ENCODE data around the gene MLLT1. TPM values are rescaled to one million over a fixed set of nuclear protein-coding genes. Genes with fewer than 3 reads are reported as not detected.

Gene MLLT1
- total RNA-seq, 1 experiment from 2014 or later, result 55.0 TPM

- H3K79me2 ChIP-seq (ENCODE audit: insufficient read depth, low read length), result peaks cover 89% of the 10 kb centered on the region
- no peak overlapping the region for H2AFZ ChIP-seq (ENCODE audit: low read depth, low read length, poor library complexity, severe bottlenecking)
- POLR2A ChIA-PET, result no interaction called here
- H3K9me2 ChIP-seq (ENCODE audit: insufficient read depth), result no peaks in the 10 kb centered on the region
- H4K20me1 ChIP-seq (ENCODE audit: insufficient read depth), result no peaks in the 10 kb centered on the region; the same call in 1 of the 2 replicates
- peaks cover 0 to 16% of the 10 kb centered on the region in 2 experiments; a peak in 1 of 4 replicates for H3K36me3 ChIP-seq (ENCODE audit: control insufficient read depth in 1 of 2, insufficient read depth in 2 of 2, low read length in 2 of 2)
- CTCF ChIA-PET, result no interaction called here
- RAD21 ChIA-PET (ENCODE audit: low non-redundant PET in 1 of 2, low total read pairs in 2 of 2, uncharacterized antibody in 2 of 2, unreplicated experiment in 2 of 2), result no interaction called here
- no peaks in the 10 kb centered on the region for H3K9me3 ChIP-seq (ENCODE audit: control insufficient read depth in 1 of 2, insufficient read depth in 1 of 2, low read depth in 1 of 2, low read length in 2 of 2)
- ATAC-seq (no peak), DNase-seq (ENCODE audit: low read depth, low spot score) (no peak)
- H3K4me2 ChIP-seq (ENCODE audit: low read length), result no peak overlapping the region
- no TSS peak for BruUV-seq (replicated peaks)
- intact Hi-C loops (cut with micrococcal nuclease), result no loop called here
- TF ChIP-seq POLR2A (IDR thresholded peaks at IDR 0.05; ENCODE audit: borderline replicate concordance, extremely low read depth, insufficient read depth, insufficient read length) (no peak), FOSL1 (IDR thresholded peaks at IDR 0.05; ENCODE audit: low read depth) (no peak), YY1 (IDR thresholded peaks at IDR 0.05; ENCODE audit: extremely low read depth, insufficient replicate concordance, low read depth, low read length) (no peak), CEBPB (IDR thresholded peaks at IDR 0.05; ENCODE audit: low read depth) (no peak), TCF7L2 (IDR thresholded peaks at IDR 0.05; ENCODE audit: borderline replicate concordance, extremely low read depth, insufficient read depth, insufficient read length) (no peak)
- TF ChIP-seq, protein P1, sequence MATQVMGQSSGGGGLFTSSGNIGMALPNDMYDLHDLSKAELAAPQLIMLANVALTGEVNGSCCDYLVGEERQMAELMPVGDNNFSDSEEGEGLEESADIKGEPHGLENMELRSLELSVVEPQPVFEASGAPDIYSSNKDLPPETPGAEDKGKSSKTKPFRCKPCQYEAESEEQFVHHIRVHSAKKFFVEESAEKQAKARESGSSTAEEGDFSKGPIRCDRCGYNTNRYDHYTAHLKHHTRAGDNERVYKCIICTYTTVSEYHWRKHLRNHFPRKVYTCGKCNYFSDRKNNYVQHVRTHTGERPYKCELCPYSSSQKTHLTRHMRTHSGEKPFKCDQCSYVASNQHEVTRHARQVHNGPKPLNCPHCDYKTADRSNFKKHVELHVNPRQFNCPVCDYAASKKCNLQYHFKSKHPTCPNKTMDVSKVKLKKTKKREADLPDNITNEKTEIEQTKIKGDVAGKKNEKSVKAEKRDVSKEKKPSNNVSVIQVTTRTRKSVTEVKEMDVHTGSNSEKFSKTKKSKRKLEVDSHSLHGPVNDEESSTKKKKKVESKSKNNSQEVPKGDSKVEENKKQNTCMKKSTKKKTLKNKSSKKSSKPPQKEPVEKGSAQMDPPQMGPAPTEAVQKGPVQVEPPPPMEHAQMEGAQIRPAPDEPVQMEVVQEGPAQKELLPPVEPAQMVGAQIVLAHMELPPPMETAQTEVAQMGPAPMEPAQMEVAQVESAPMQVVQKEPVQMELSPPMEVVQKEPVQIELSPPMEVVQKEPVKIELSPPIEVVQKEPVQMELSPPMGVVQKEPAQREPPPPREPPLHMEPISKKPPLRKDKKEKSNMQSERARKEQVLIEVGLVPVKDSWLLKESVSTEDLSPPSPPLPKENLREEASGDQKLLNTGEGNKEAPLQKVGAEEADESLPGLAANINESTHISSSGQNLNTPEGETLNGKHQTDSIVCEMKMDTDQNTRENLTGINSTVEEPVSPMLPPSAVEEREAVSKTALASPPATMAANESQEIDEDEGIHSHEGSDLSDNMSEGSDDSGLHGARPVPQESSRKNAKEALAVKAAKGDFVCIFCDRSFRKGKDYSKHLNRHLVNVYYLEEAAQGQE (IDR thresholded peaks at IDR 0.05; ENCODE audit: low read depth), result no peak
- TF ChIP-seq, protein P2, sequence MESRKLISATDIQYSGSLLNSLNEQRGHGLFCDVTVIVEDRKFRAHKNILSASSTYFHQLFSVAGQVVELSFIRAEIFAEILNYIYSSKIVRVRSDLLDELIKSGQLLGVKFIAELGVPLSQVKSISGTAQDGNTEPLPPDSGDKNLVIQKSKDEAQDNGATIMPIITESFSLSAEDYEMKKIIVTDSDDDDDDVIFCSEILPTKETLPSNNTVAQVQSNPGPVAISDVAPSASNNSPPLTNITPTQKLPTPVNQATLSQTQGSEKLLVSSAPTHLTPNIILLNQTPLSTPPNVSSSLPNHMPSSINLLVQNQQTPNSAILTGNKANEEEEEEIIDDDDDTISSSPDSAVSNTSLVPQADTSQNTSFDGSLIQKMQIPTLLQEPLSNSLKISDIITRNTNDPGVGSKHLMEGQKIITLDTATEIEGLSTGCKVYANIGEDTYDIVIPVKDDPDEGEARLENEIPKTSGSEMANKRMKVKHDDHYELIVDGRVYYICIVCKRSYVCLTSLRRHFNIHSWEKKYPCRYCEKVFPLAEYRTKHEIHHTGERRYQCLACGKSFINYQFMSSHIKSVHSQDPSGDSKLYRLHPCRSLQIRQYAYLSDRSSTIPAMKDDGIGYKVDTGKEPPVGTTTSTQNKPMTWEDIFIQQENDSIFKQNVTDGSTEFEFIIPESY (IDR thresholded peaks at IDR 0.05; ENCODE audit: extremely low read depth, insufficient replicate concordance, low read length), result no peak
- no peak overlapping the region for H3K4me3 ChIP-seq (replicated peaks in 1 of 2; ENCODE audit: low read depth in 1 of 2, low read length in 2 of 2)
- no peak overlapping the region for H3K9ac ChIP-seq (ENCODE audit: low read length)
- no peak overlapping the region for H3K27ac ChIP-seq (ENCODE audit: low read depth, low read length)
- H3K4me1 ChIP-seq (ENCODE audit: control insufficient read depth in 1 of 2, insufficient read depth in 2 of 2, low read length in 2 of 2), result peaks cover 0 to 5% of the 10 kb centered on the region in 2 experiments; a peak in 2 of 4 replicates
- no peaks in the 10 kb centered on the region for H3K27me3 ChIP-seq (ENCODE audit: insufficient read depth, low read length)
Measured at GRCh38 chr19:6246174-6247006, 33.4 kb downstream of the MLLT1 start.
